ENCODE data around the gene EDAR. TPM values are rescaled to one million over a fixed set of nuclear protein-coding genes. Genes with fewer than 3 reads are reported as not detected.

The EDAR gene
- total RNA-seq, 4 donors from 2014 or later: not detected

GRCh38 chr2:108920686-108921085 is 68.3 kb downstream of the EDAR start:
- intact Hi-C loops (cut with DNase I; ENCODE audit: low total_unique reads): no loop called here
- in situ Hi-C loops (cut with MboI; ENCODE audit: low sequenced_read_pairs in 4 of 4): no loop called here

GRCh38 chr2:108919571-108920373 is 69.2 kb downstream of the EDAR start:
- intact Hi-C loops (cut with DNase I; ENCODE audit: low total_unique reads) (loop anchor here (10.0 kb wide), 1 partner anchor 555 kb away; no protein-coding TSS in a partner anchor), in situ Hi-C loops (cut with MboI; ENCODE audit: low sequenced_read_pairs in 4 of 4) (no loop called here)
- H3K9me3 ChIP-seq: no peaks in the 10 kb centered on the region
- no peak for DNase-seq
- H3K27ac ChIP-seq: no peak overlapping the region
- H3K36me3 ChIP-seq: no peaks in the 10 kb centered on the region
- H3K27me3 ChIP-seq: no peaks in the 10 kb centered on the region
- TF ChIP-seq CTCF (IDR thresholded peaks at IDR 0.05 in 4 of 5, conservative IDR thresholded peaks at IDR 0.05 in 1 of 5): no peak
- TF ChIP-seq POLR2A (IDR thresholded peaks at IDR 0.05): no peak
- H3K4me3 ChIP-seq: no peak overlapping the region
- H3K4me1 ChIP-seq: no peaks in the 10 kb centered on the region
- ATAC-seq: no peak

More at GRCh38 chr2:108920686-108921085, 68.3 kb downstream of the EDAR start:
- Histone ChIP-seq H3K9me3 (no peaks in the 10 kb centered on the region), H3K27me3 (no peaks in the 10 kb centered on the region), H3K27ac (no peak overlapping the region), H3K36me3 (no peaks in the 10 kb centered on the region), H3K4me1 (no peaks in the 10 kb centered on the region), H3K4me3 (no peak overlapping the region)
- ATAC-seq (no peak), DNase-seq (no peak)
- TF ChIP-seq POLR2A (IDR thresholded peaks at IDR 0.05) (no peak), CTCF (IDR thresholded peaks at IDR 0.05 in 4 of 5, conservative IDR thresholded peaks at IDR 0.05 in 1 of 5) (no peak)

- Histone ChIP-seq H3K4me1 (no peaks in the 10 kb centered on the region), H3K4me3 (no peak overlapping the region), H3K27me3 (no peaks in the 10 kb centered on the region), H3K9me3 (no peaks in the 10 kb centered on the region), H3K27ac (no peak overlapping the region), H3K36me3 (no peaks in the 10 kb centered on the region)
- TF ChIP-seq POLR2A (IDR thresholded peaks at IDR 0.05): no peak
- TF ChIP-seq CTCF (IDR thresholded peaks at IDR 0.05 in 4 of 5, conservative IDR thresholded peaks at IDR 0.05 in 1 of 5): no peak
- intact Hi-C loops (cut with DNase I; ENCODE audit: low total_unique reads) (loop anchor here (10.0 kb wide), 1 partner anchor 556 kb away; no protein-coding TSS in a partner anchor), in situ Hi-C loops (cut with MboI; ENCODE audit: low sequenced_read_pairs in 4 of 4) (no loop called here)
- DNase-seq (no peak), ATAC-seq (no peak)
Observed at GRCh38 chr2:108918941-108919341, 70.1 kb downstream of the EDAR start.

- DNase-seq (no peak), ATAC-seq (no peak)
- Histone ChIP-seq H3K9me3 (no peaks in the 10 kb centered on the region), H3K4me3 (no peak overlapping the region), H3K36me3 (no peaks in the 10 kb centered on the region), H3K27me3 (no peaks in the 10 kb centered on the region), H3K27ac (no peak overlapping the region), H3K4me1 (no peaks in the 10 kb centered on the region)
- intact Hi-C loops (cut with DNase I; ENCODE audit: low total_unique reads): loop anchor here (10.0 kb wide), 1 partner anchor 556 kb away; no protein-coding TSS in a partner anchor
- TF ChIP-seq CTCF (IDR thresholded peaks at IDR 0.05 in 4 of 5, conservative IDR thresholded peaks at IDR 0.05 in 1 of 5) (no peak), POLR2A (IDR thresholded peaks at IDR 0.05) (no peak)
- in situ Hi-C loops (cut with MboI; ENCODE audit: low sequenced_read_pairs in 4 of 4): no loop called here
Observed at GRCh38 chr2:108918156-108918874, 70.7 kb downstream of the EDAR start.

Data from gastrocnemius medialis (tissue), 4 donors.